GM12891 (cell line): ENCODE data around the gene NPTX2.

Experiments used
- POLR2A ChIP-seq: IDR thresholded peaks from 2 replicates; pipeline ENCODE4 v1.6.1; 2011; ENCODE audit warnings: low read depth, low read length, control low read depth
- POLR2AphosphoS5 ChIP-seq: IDR thresholded peaks from 2 replicates; pipeline ENCODE4 v1.6.1; 2011; ENCODE audit warnings: low read depth, low read length, control low read depth

GRCh38 chr7:98569691-98570337 lies 47.3 kb upstream of the NPTX2 start:
- TF ChIP-seq POLR2AphosphoS5 = no peak
- no peak for TF ChIP-seq POLR2A
